Natural killer cell (primary cell): ENCODE data around the gene MATK. TPM values are rescaled to one million over a fixed set of nuclear protein-coding genes. Genes with fewer than 3 reads are reported as not detected.

Experiments
- ATAC-seq, 3 donors: fragments of 150-1000 bp in 2 of 3; fragments of 200-7000 bp in 1 of 3; cut with Tn5 transposase; 1 replicate in 1 of 3; 2 replicates in 2 of 3; pipeline ENCODE4 v1.10.0; 2021; ENCODE audit warnings: mild to moderate bottlenecking in 2 of 3, moderate library complexity in 2 of 3
- DNase-seq, 2 donors: peaks; one replicate each; pipeline versions ENCODE4 v3.0.0 to v3.0.0-alpha.2; 2013 to 2021; ENCODE audit warnings: mixed read lengths in 1 of 2
- H3K27ac ChIP-seq: one replicate; pipeline ENCODE4 v1.5.1; 2013; ENCODE audit warnings: mild to moderate bottlenecking, low read length
- H3K27me3 ChIP-seq: one replicate; pipeline ENCODE4 v1.6.1; 2013; ENCODE audit warnings: low read length; ENCODE audit not compliant: control insufficient read depth, insufficient read depth
- H3K36me3 ChIP-seq: one replicate; pipeline ENCODE4 v1.6.1; 2013; ENCODE audit warnings: low read length; ENCODE audit not compliant: control insufficient read depth, insufficient read depth
- H3K4me1 ChIP-seq: one replicate; pipeline ENCODE4 v1.6.1; 2013; ENCODE audit warnings: low read length; ENCODE audit not compliant: control insufficient read depth, insufficient read depth
- H3K4me3 ChIP-seq: one replicate; pipeline ENCODE4 v1.5.1; 2013; ENCODE audit warnings: low read length
- H3K9me3 ChIP-seq: one replicate; pipeline ENCODE4 v1.6.1; 2013; ENCODE audit warnings: low read length; ENCODE audit not compliant: control insufficient read depth, insufficient read depth
- H3K27ac Mint-ChIP-seq, 2 donors: one replicate each; pipeline ENCODE4 v1.8.0; 2022; ENCODE audit warnings: mild to moderate bottlenecking in 2 of 2, mixed read lengths in 2 of 2, moderate library complexity in 1 of 2
- H3K27me3 Mint-ChIP-seq, 2 donors: one replicate each; pipeline ENCODE4 v1.8.0; 2022; ENCODE audit warnings: low read depth in 2 of 2, mixed read lengths in 2 of 2
- H3K36me3 Mint-ChIP-seq: one replicate; pipeline ENCODE4 v1.8.0; 2022; ENCODE audit warnings: mixed read lengths
- H3K4me1 Mint-ChIP-seq, 2 donors: one replicate each; pipeline ENCODE4 v1.8.0; 2022; ENCODE audit warnings: mixed read lengths in 2 of 2
- H3K4me3 Mint-ChIP-seq: one replicate; pipeline ENCODE4 v1.8.0; 2022; ENCODE audit warnings: mild to moderate bottlenecking, moderate library complexity, mixed read lengths
- H3K9me3 Mint-ChIP-seq, 2 donors: one replicate each; pipeline ENCODE4 v1.8.0; 2022; ENCODE audit warnings: mixed read lengths in 2 of 2
- CTCF ChIP-seq: fragments of 200-600 bp; IDR thresholded peaks from one replicate; pipeline ENCODE4 v1.8.0; 2022; ENCODE audit warnings: antibody characterized with exemption
- WGBS: methylation state at CpG from one replicate; pipeline ENCODE4 v1.1.7; 2013; ENCODE audit warnings: missing lambda C conversion rate; ENCODE audit not compliant: insufficient coverage; 5-methylcytosine and 5-hydroxymethylcytosine counted together
- intact Hi-C: fragments of 100-400 bp; cut with micrococcal nuclease; formaldehyde crosslinking; loops from one replicate; pipeline ENCODE4 v1.14.2; 2022
- total RNA-seq, 4 donors: library from RNA; stranded (reverse); fragments of 120-200 nt in 1 of 4; gene quantifications; one replicate each; pipeline versions ENCODE4 v1.2.3 to v1.2.4, GENCODE V29; 2013 to 2022

Gene MATK
- total RNA-seq, 3 donors from 2014 or later (not counting 1 experiment from before 2014, with no cell fraction given) = 269 to 353 (median 317) TPM

DNA sequence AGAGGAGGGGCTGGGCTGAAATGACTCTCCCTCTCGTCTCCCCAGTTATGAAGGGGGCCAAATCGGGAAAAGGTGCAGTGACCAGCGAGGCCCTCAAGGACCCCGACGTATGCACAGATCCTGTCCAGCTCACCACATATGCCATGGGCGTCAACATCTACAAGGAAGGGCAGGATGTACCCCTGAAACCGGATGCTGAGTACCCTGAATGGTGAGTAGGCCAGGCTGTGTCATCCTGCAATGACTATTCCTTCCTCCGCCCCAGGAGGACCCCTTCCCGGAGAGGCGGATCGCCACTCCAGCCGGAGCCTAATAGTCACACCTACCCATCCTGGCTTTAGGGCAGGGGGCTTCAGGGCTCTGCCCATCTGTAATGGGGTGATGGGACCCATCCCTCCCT lies 21.1 kb downstream of the MATK start:
- intact Hi-C loops = no loop called here
- Histone ChIP-seq H3K27ac (no peak overlapping the region), H3K4me3 (no peak overlapping the region), H3K9me3 (no peaks in the 10 kb centered on the region), H3K36me3 (peaks cover 29% of the 10 kb centered on the region), H3K4me1 (peaks cover 27% of the 10 kb centered on the region), H3K27me3 (no peaks in the 10 kb centered on the region)
- Mint-ChIP-seq H3K27me3 (no peaks in the 10 kb centered on the region), H3K27ac (no peak overlapping the region), H3K4me3 (no peak overlapping the region), H3K4me1 (peaks cover 27 to 34% of the 10 kb centered on the region in 2 donors), H3K36me3 (no peaks in the 10 kb centered on the region), H3K9me3 (no peaks in the 10 kb centered on the region)
- no peak for TF ChIP-seq CTCF
- no peak for ATAC-seq
- WGBS = 94% methylated on average over 12 of the region's 12 CpGs
- DNase-seq = no peak

DNA sequence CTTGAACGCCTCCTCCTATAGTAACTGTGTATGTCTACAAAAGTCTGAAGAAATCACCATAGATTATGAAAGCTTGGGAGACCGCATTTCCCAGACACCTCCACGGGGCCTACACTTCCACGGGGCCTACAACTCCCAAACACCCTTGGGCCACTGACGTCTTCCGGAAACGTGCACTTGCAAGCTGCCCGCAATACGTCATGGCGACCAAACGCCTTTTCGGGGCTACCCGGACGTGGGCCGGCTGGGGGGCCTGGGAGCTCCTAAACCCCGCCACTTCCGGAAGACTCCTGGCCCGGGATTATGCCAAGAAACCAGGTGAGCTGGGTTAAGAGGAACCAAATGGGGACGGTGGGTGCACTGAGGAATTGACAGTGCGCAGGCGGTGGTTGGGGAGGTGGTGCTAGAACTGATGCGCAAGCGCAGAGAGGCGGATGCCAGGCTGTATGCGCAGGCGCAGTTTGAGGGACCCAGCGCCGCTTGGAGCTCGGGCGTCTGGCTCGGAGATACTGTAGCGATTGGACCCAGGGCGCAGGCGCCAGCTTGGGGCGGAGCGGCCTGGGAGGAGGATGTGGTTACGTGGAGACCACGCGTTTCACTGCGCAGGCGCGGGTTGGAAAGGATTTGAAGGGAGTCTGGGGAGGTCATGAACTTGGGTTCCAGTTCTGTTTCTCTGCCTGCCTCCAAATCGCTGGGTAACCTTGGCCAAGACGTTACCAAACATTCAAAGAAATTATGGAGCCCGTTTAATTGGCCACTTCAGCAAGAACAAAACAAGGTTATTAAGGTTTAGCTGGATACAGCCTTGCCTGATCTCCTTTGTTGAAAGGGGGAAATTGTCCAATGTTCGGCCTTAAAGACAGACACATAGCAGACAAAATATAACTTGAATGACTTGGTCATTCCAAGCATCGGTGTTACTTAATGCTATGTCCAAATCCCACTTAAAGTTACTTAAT lies 23.4 kb downstream of the MATK start, which contains the start of gene MRPL54:
Gene MRPL54, plus strand, starts transcription at position 182 of the 959 bp plus-strand sequence. Its CDS starts 19 bp downstream, at position 201.
- Histone ChIP-seq H3K4me3 (peak within 1 kb of the TSS; percentile 100), H3K27ac (peak within 1 kb of the TSS; percentile 97), H3K27me3 (no peaks in the 10 kb centered on the region), H3K36me3 (peaks cover 35% of the 10 kb centered on the region), H3K4me1 (peaks cover 41% of the 10 kb centered on the region), H3K9me3 (no peaks in the 10 kb centered on the region)
- Mint-ChIP-seq H3K36me3 (no peaks in the 10 kb centered on the region), H3K4me1 (peaks cover 27 to 34% of the 10 kb centered on the region in 2 donors), H3K9me3 (no peaks in the 10 kb centered on the region), H3K4me3 (peak within 1 kb of the TSS; percentile 96), H3K27me3 (no peaks in the 10 kb centered on the region), H3K27ac (peak within 1 kb of the TSS; percentile 99 to 100)
- intact Hi-C loops = loop anchor here (1.0 to 2.0 kb wide), 3 partner anchors 50 to 728 kb away; no protein-coding TSS in a partner anchor
- ATAC-seq = peak; percentile 78 to 91 (median 82)
- DNase-seq = peak; percentile 99 to 100
- WGBS = 4% methylated on average over 47 of the region's 47 CpGs
- TF ChIP-seq CTCF = no peak

- Histone ChIP-seq H3K27ac (peak overlapping the region; percentile 97), H3K9me3 (no peaks in the 10 kb centered on the region), H3K4me1 (peaks cover 41% of the 10 kb centered on the region), H3K27me3 (no peaks in the 10 kb centered on the region), H3K36me3 (peaks cover 29% of the 10 kb centered on the region), H3K4me3 (peak overlapping the region; percentile 78)
- WGBS = no CpG with 5 or more reads among the region's 1 CpG
- no peak for TF ChIP-seq CTCF
- Mint-ChIP-seq H3K27ac (peak overlapping the region; percentile 99 to 100), H3K4me3 (peak overlapping the region; percentile 96), H3K36me3 (no peaks in the 10 kb centered on the region), H3K27me3 (no peaks in the 10 kb centered on the region), H3K9me3 (no peaks in the 10 kb centered on the region), H3K4me1 (peaks cover 27 to 34% of the 10 kb centered on the region in 2 donors)
- DNase-seq (no peak), ATAC-seq (no peak)
- intact Hi-C loops = loop anchor here (1.0 to 2.0 kb wide), 3 partner anchors 51 to 727 kb away; no protein-coding TSS in a partner anchor
Observed at GRCh38 chr19:3762130-3762473, 24.1 kb downstream of the MATK start.
